ENCODE results near the gene PRAMEF5. TPM values are rescaled to one million over a fixed set of nuclear protein-coding genes. Genes with fewer than 3 reads are reported as not detected.
"Not testable (repeated sequence)": the region's sequence is repeated elsewhere in the genome, so short reads cannot be mapped to it uniquely, and the experiment has no call there.

Gene PRAMEF5
- total RNA-seq, 4 donors from 2014 or later: not detected

- ATAC-seq (ENCODE audit: low FRiP score): not testable (repeated sequence)
- DNase-seq (ENCODE audit: low spot score): peak; percentile 16
Measured at GRCh38 chr1:13243536-13244263, 10.3 kb upstream of the PRAMEF5 start.

- not testable (repeated sequence) for ATAC-seq (ENCODE audit: low FRiP score); DNase-seq (ENCODE audit: low spot score)
Measured at GRCh38 chr1:13245841-13246553, 8.0 kb upstream of the PRAMEF5 start.

- not testable (repeated sequence) for DNase-seq (ENCODE audit: low spot score); ATAC-seq (ENCODE audit: low FRiP score)
Measured at GRCh38 chr1:13246554-13246871, 7.5 kb upstream of the PRAMEF5 start.

- ATAC-seq (ENCODE audit: low FRiP score); DNase-seq (ENCODE audit: low spot score): not testable (repeated sequence)
Measured at GRCh38 chr1:13247122-13247521, 6.9 kb upstream of the PRAMEF5 start.

- not testable (repeated sequence) for ATAC-seq (ENCODE audit: low FRiP score); DNase-seq (ENCODE audit: low spot score)
Measured at GRCh38 chr1:13265124-13265523, 11.1 kb downstream of the PRAMEF5 start.

GRCh38 chr1:13277016-13277415 lies 23.0 kb downstream of the PRAMEF5 start:
- not testable (repeated sequence) for ATAC-seq (ENCODE audit: low FRiP score)

GRCh38 chr1:13279617-13280016 lies 25.6 kb downstream of the PRAMEF5 start:
- not testable (repeated sequence) for DNase-seq (ENCODE audit: low spot score)

More at GRCh38 chr1:13277016-13277415, 23.0 kb downstream of the PRAMEF5 start:
- DNase-seq (ENCODE audit: low spot score): not testable (repeated sequence)

GRCh38 chr1:13285037-13285436 lies 31.0 kb downstream of the PRAMEF5 start, which contains the start of gene PRAMEF8:
Gene PRAMEF8, minus strand, starts transcription at chr1:13285137. Its CDS starts 1,046 bp downstream, at chr1:13284091.
- not testable (repeated sequence) for ATAC-seq (ENCODE audit: low FRiP score); DNase-seq (ENCODE audit: low spot score)

More at GRCh38 chr1:13279617-13280016, 25.6 kb downstream of the PRAMEF5 start:
- not testable (repeated sequence) for ATAC-seq (ENCODE audit: low FRiP score)

- ATAC-seq (ENCODE audit: low FRiP score); DNase-seq (ENCODE audit: low spot score): not testable (repeated sequence)
Measured at GRCh38 chr1:13289030-13289429, 35.0 kb downstream of the PRAMEF5 start.

- ATAC-seq (ENCODE audit: low FRiP score): not testable (repeated sequence)
Measured at GRCh38 chr1:13297216-13297931, 43.4 kb downstream of the PRAMEF5 start.

GRCh38 chr1:13298699-13299098 lies 44.7 kb downstream of the PRAMEF5 start:
- not testable (repeated sequence) for ATAC-seq (ENCODE audit: low FRiP score); DNase-seq (ENCODE audit: low spot score)

More at GRCh38 chr1:13297216-13297931, 43.4 kb downstream of the PRAMEF5 start:
- not testable (repeated sequence) for DNase-seq (ENCODE audit: low spot score)

- not testable (repeated sequence) for DNase-seq (ENCODE audit: low spot score); ATAC-seq (ENCODE audit: low FRiP score)
Measured at GRCh38 chr1:13302197-13302596, 48.2 kb downstream of the PRAMEF5 start.

GRCh38 chr1:13303239-13303638 lies 49.2 kb downstream of the PRAMEF5 start, which contains the start of gene PRAMEF33:
Gene PRAMEF33, plus strand, starts transcription at chr1:13303539. Its CDS starts 2,416 bp downstream, at chr1:13305955.
- not testable (repeated sequence) for ATAC-seq (ENCODE audit: low FRiP score)

More at GRCh38 chr1:13303239-13303638, 49.2 kb downstream of the PRAMEF5 start, which contains the start of gene PRAMEF33:
- DNase-seq (ENCODE audit: low spot score): not testable (repeated sequence)

Small RNA genes within 50 kb of the gene (small RNA-seq; reads per million reads assigned to genes)
- gene RNU6-771P: not detected

Other genes starting within 250 kb of the PRAMEF5 start
- not detected for gene PRAMEF27, start 197.6 kb upstream of the PRAMEF5 start, total RNA-seq
- gene HNRNPCL3, start 193.4 kb upstream of the PRAMEF5 start, total RNA-seq: not detected
- gene PRAMEF25, start 183.4 kb upstream of the PRAMEF5 start, total RNA-seq: not detected
- not detected for gene HNRNPCL2, start 137.3 kb upstream of the PRAMEF5 start, total RNA-seq
- gene PRAMEF26, start 98.2 kb upstream of the PRAMEF5 start, total RNA-seq: not detected
- gene HNRNPCL4, start 88.6 kb upstream of the PRAMEF5 start, total RNA-seq: not detected
- gene PRAMEF9, start 82.3 kb upstream of the PRAMEF5 start, total RNA-seq: not detected
- not detected for gene PRAMEF13, start 52.8 kb upstream of the PRAMEF5 start, total RNA-seq
- not detected for gene PRAMEF18, start 28.0 kb upstream of the PRAMEF5 start, total RNA-seq
- gene PRAMEF8, start 30.9 kb downstream of the PRAMEF5 start, total RNA-seq: not detected
- gene PRAMEF33, start 49.3 kb downstream of the PRAMEF5 start, total RNA-seq: not detected
- gene PRAMEF15, start 61.4 kb downstream of the PRAMEF5 start, total RNA-seq: not detected
- gene PRAMEF14, start 92.9 kb downstream of the PRAMEF5 start, total RNA-seq: not detected
- gene PRAMEF19, start 117.7 kb downstream of the PRAMEF5 start, total RNA-seq: not detected
- not detected for gene PRAMEF17, start 135.4 kb downstream of the PRAMEF5 start, total RNA-seq
- not detected for gene PRAMEF20, start 156.3 kb downstream of the PRAMEF5 start, total RNA-seq

Data from omental fat pad (tissue), 4 donors.